ENCODE results near the gene PLEKHA3. TPM values are rescaled to one million over a fixed set of nuclear protein-coding genes. Genes with fewer than 3 reads are reported as not detected.

The PLEKHA3 gene
- total RNA-seq, 1 experiment from 2014 or later = 26.8 TPM

DNA sequence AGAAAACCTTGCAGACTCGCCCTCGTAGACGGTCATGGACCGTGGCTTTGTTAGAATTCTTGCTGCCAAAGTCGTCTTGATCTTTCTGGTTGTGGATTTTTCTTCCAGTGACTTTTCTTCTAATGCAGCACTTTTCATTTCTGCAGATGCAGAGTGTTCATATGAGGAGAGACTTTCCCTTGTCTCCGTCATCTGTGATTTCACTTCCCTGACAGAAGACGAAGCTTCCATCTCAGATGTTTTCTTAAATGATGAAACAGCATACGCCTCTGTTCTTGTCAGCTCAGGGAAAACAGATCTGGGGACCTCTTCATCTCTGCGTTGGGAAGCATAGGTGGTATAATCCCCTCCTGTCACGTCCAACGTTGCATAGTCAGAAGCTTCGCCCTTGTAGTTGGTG, 50.9 kb downstream of the PLEKHA3 start:
- no peak for TF ChIP-seq SP1 (IDR thresholded peaks at IDR 0.05; ENCODE audit: low read depth)
- no peak for TF ChIP-seq SIN3A (IDR thresholded peaks at IDR 0.05; ENCODE audit: low read depth)
- no peak for TF ChIP-seq FOSL1 (IDR thresholded peaks at IDR 0.05; ENCODE audit: low read depth)
- TF ChIP-seq EGR1 (IDR thresholded peaks at IDR 0.05; ENCODE audit: low read depth) = no peak
- no peak overlapping the region for H2AFZ ChIP-seq (ENCODE audit: low read depth, low read length, poor library complexity, severe bottlenecking)
- 0 out of 2 replicates have a peak, but pooled peaks cover 7% of the 10 kb centered on the region for H3K79me2 ChIP-seq (ENCODE audit: insufficient read depth, low read length)
- H3K9me3 ChIP-seq (ENCODE audit: control insufficient read depth in 1 of 2, insufficient read depth in 1 of 2, low read depth in 1 of 2, low read length in 2 of 2) = no peaks in the 10 kb centered on the region
- no peak for ATAC-seq
- RAD21 ChIA-PET (ENCODE audit: low non-redundant PET in 1 of 2, low total read pairs in 2 of 2, uncharacterized antibody in 2 of 2, unreplicated experiment in 2 of 2) = no interaction called here
- no peaks in the 10 kb centered on the region; the same call in 1 of the 2 replicates for H4K20me1 ChIP-seq (ENCODE audit: insufficient read depth)
- no peaks in the 10 kb centered on the region for H3K9me2 ChIP-seq (ENCODE audit: insufficient read depth)
- no peak overlapping the region for H3K4me2 ChIP-seq (ENCODE audit: low read length)
- no peaks in the 10 kb centered on the region for H3K27me3 ChIP-seq (ENCODE audit: insufficient read depth, low read length)
- CTCF ChIA-PET = no interaction called here
- intact Hi-C loops (cut with micrococcal nuclease) = no loop called here
- no peak overlapping the region for H3K27ac ChIP-seq (ENCODE audit: low read depth, low read length)
- BruUV-seq (replicated peaks) = no TSS peak
- no peak for DNase-seq (ENCODE audit: low read depth, low spot score)
- no peak overlapping the region for H3K4me3 ChIP-seq (replicated peaks in 1 of 2; ENCODE audit: low read depth in 1 of 2, low read length in 2 of 2)
- no peaks in the 10 kb centered on the region for H3K36me3 ChIP-seq (ENCODE audit: control insufficient read depth in 1 of 2, insufficient read depth in 2 of 2, low read length in 2 of 2)
- no peaks in the 10 kb centered on the region for H3K4me1 ChIP-seq (ENCODE audit: control insufficient read depth in 1 of 2, insufficient read depth in 2 of 2, low read length in 2 of 2)
- H3K9ac ChIP-seq (ENCODE audit: low read length) = no peak overlapping the region
- POLR2A ChIA-PET = no interaction called here

DNA sequence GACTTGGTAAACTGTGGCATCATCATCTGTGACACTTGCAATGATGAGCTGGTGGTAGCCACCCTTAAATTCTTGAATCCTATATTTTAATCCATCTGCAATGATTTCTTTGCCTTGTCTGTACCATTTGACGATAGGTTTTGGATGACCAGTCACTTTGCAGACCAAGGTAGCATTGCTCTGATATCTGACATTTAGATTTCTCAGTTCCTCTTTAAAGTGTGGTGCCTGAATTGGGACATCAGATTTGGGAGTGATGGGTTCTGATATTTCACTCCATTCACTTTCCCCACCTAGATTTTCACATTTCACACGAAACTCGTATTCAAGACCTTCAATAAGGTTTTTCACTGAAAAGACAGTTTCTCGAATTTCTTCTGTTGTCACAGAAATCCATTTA, 55.8 kb downstream of the PLEKHA3 start:
- no TSS peak for BruUV-seq (replicated peaks)
- CTCF ChIA-PET = no interaction called here
- RAD21 ChIA-PET (ENCODE audit: low non-redundant PET in 1 of 2, low total read pairs in 2 of 2, uncharacterized antibody in 2 of 2, unreplicated experiment in 2 of 2) = no interaction called here
- H3K9me2 ChIP-seq (ENCODE audit: insufficient read depth) = no peaks in the 10 kb centered on the region
- no peaks in the 10 kb centered on the region for H3K27me3 ChIP-seq (ENCODE audit: insufficient read depth, low read length)
- no peaks in the 10 kb centered on the region for H3K79me2 ChIP-seq (ENCODE audit: insufficient read depth, low read length)
- H3K27ac ChIP-seq (ENCODE audit: low read depth, low read length) = no peak overlapping the region
- H3K4me2 ChIP-seq (ENCODE audit: low read length) = no peak overlapping the region
- no peaks in the 10 kb centered on the region for H3K4me1 ChIP-seq (ENCODE audit: control insufficient read depth in 1 of 2, insufficient read depth in 2 of 2, low read length in 2 of 2)
- H3K4me3 ChIP-seq (replicated peaks in 1 of 2; ENCODE audit: low read depth in 1 of 2, low read length in 2 of 2) = no peak overlapping the region
- no peak overlapping the region for H2AFZ ChIP-seq (ENCODE audit: low read depth, low read length, poor library complexity, severe bottlenecking)
- TF ChIP-seq ATF3 (IDR thresholded peaks at IDR 0.05) (no peak), POLR2AphosphoS5 (IDR thresholded peaks at IDR 0.05; ENCODE audit: low read depth, low read length) (no peak), JUND (IDR thresholded peaks at IDR 0.05) (no peak), FOSL1 (IDR thresholded peaks at IDR 0.05; ENCODE audit: low read depth) (no peak), RAD21 (IDR thresholded peaks at IDR 0.05; ENCODE audit: low read depth) (no peak)
- no peaks in the 10 kb centered on the region for H3K9me3 ChIP-seq (ENCODE audit: control insufficient read depth in 1 of 2, insufficient read depth in 1 of 2, low read depth in 1 of 2, low read length in 2 of 2)
- no peak overlapping the region for H3K9ac ChIP-seq (ENCODE audit: low read length)
- no peaks in the 10 kb centered on the region; a peak in 1 of 4 replicates for H3K36me3 ChIP-seq (ENCODE audit: control insufficient read depth in 1 of 2, insufficient read depth in 2 of 2, low read length in 2 of 2)
- POLR2A ChIA-PET = no interaction called here
- DNase-seq (ENCODE audit: low read depth, low spot score) = no peak
- ATAC-seq = no peak
- intact Hi-C loops (cut with micrococcal nuclease) = no loop called here
- no peaks in the 10 kb centered on the region for H4K20me1 ChIP-seq (ENCODE audit: insufficient read depth)
